ENCODE data around the gene PHEX. TPM values are rescaled to one million over a fixed set of nuclear protein-coding genes. Genes with fewer than 3 reads are reported as not detected.

Gene PHEX
- polyA plus RNA-seq, 3 donors, result 0.03 TPM; not detected in 2

- Mint-ChIP-seq H3K4me1 (peaks cover 16% of the 10 kb centered on the region), H3K9me3 (peaks cover 0 to 2% (median 0%) of the 10 kb centered on the region in 7 donors), H3K36me3 (peaks cover 22 to 23% of the 10 kb centered on the region in 2 donors), H3K27ac (no peak overlapping the region), H3K4me3 (no peak overlapping the region), H3K27me3 (ENCODE audit: low read depth in 3 of 3) (peaks cover 0 to 2% (median 0%) of the 10 kb centered on the region in 3 donors)
- no CpG with 5 or more reads among the region's 1 CpG for WGBS (ENCODE audit: insufficient coverage)
- DNase-seq, result no peak
- no peak overlapping the region for H3K4me2 ChIP-seq (replicated peaks; ENCODE audit: extremely low read depth, low read length, poor library complexity, severe bottlenecking)
- no peaks in the 10 kb centered on the region for H4K20me1 ChIP-seq (ENCODE audit: insufficient read depth, low read length)
- H3K27me3 ChIP-seq (ENCODE audit: control insufficient read depth in 2 of 2, insufficient read depth in 2 of 2, low read length in 2 of 2), result no peaks in the 10 kb centered on the region
- H3K4me1 ChIP-seq (ENCODE audit: control insufficient read depth in 1 of 2, insufficient read depth in 2 of 2, low read length in 2 of 2), result peaks cover 11 to 12% of the 10 kb centered on the region in 2 donors
- intact Hi-C loops (cut with micrococcal nuclease), result loop anchor here in 1 of 2 donors (5.0 kb wide), 1 partner anchor 206 kb away; no protein-coding TSS in a partner anchor
- no peak overlapping the region for H2AFZ ChIP-seq (ENCODE audit: insufficient read depth, low read depth, low read length, poor library complexity, severe bottlenecking)
- TF ChIP-seq, protein P1, sequence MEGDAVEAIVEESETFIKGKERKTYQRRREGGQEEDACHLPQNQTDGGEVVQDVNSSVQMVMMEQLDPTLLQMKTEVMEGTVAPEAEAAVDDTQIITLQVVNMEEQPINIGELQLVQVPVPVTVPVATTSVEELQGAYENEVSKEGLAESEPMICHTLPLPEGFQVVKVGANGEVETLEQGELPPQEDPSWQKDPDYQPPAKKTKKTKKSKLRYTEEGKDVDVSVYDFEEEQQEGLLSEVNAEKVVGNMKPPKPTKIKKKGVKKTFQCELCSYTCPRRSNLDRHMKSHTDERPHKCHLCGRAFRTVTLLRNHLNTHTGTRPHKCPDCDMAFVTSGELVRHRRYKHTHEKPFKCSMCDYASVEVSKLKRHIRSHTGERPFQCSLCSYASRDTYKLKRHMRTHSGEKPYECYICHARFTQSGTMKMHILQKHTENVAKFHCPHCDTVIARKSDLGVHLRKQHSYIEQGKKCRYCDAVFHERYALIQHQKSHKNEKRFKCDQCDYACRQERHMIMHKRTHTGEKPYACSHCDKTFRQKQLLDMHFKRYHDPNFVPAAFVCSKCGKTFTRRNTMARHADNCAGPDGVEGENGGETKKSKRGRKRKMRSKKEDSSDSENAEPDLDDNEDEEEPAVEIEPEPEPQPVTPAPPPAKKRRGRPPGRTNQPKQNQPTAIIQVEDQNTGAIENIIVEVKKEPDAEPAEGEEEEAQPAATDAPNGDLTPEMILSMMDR (IDR thresholded peaks at IDR 0.05), result no peak
- no peaks in the 10 kb centered on the region for H3K9me3 ChIP-seq (replicated peaks in 1 of 2; ENCODE audit: control insufficient read depth in 1 of 2, insufficient read depth in 1 of 2, low read length in 2 of 2)
- no peaks in the 10 kb centered on the region for H3K79me2 ChIP-seq (ENCODE audit: insufficient read depth, low read length)
- H3K9ac ChIP-seq (ENCODE audit: insufficient read depth, low read length, poor library complexity, severe bottlenecking), result no peak overlapping the region
- H3K4me3 ChIP-seq (replicated peaks in 1 of 3; ENCODE audit: low read depth in 2 of 3, low read length in 3 of 3), result no peak overlapping the region
- no peak overlapping the region for H3K27ac ChIP-seq (ENCODE audit: low read depth in 1 of 2, low read length in 2 of 2)
- peaks cover 7 to 20% of the 10 kb centered on the region in 2 donors for H3K36me3 ChIP-seq (replicated peaks in 1 of 2; ENCODE audit: control insufficient read depth in 1 of 2, insufficient read depth in 2 of 2, low read length in 2 of 2)
Observed at GRCh38 chrX:21986596-21986995, 45.5 kb upstream of the PHEX start.

DNA sequence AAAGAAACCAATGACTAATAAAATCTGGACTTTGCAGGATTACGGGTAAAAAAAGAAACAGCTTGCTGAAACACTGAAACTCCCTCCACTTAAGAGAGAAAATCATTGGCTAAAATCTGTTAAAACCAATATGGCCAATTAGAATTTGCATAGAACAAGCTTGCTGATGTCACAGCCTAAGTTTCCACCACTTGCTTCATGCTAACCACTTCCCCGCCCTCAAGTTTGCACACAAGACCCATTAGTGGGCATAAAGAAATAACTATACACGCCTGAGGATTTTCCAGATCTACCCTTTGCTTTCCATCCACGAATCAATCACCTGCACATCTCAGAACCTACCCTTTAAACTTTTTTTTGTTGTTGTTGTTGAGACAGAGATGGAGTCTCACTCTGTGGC is 42.7 kb upstream of the PHEX start:
- Histone ChIP-seq H3K4me1 (ENCODE audit: control insufficient read depth in 1 of 2, insufficient read depth in 2 of 2, low read length in 2 of 2) (peaks cover 34 to 36% of the 10 kb centered on the region in 2 donors), H4K20me1 (ENCODE audit: insufficient read depth, low read length) (no peaks in the 10 kb centered on the region), H3K9me3 (replicated peaks in 1 of 2; ENCODE audit: control insufficient read depth in 1 of 2, insufficient read depth in 1 of 2, low read length in 2 of 2) (no peaks in the 10 kb centered on the region), H3K27ac (ENCODE audit: low read depth in 1 of 2, low read length in 2 of 2) (no peak overlapping the region), H3K27me3 (ENCODE audit: control insufficient read depth in 2 of 2, insufficient read depth in 2 of 2, low read length in 2 of 2) (no peaks in the 10 kb centered on the region), H3K79me2 (ENCODE audit: insufficient read depth, low read length) (no peaks in the 10 kb centered on the region), H3K36me3 (replicated peaks in 1 of 2; ENCODE audit: control insufficient read depth in 1 of 2, insufficient read depth in 2 of 2, low read length in 2 of 2) (peaks cover 7 to 20% of the 10 kb centered on the region in 2 donors), H3K4me3 (replicated peaks in 1 of 3; ENCODE audit: low read depth in 2 of 3, low read length in 3 of 3) (no peak overlapping the region), H3K4me2 (replicated peaks; ENCODE audit: extremely low read depth, low read length, poor library complexity, severe bottlenecking) (no peak overlapping the region), H2AFZ (ENCODE audit: insufficient read depth, low read depth, low read length, poor library complexity, severe bottlenecking) (no peak overlapping the region), H3K9ac (ENCODE audit: insufficient read depth, low read length, poor library complexity, severe bottlenecking) (no peak overlapping the region)
- intact Hi-C loops (cut with micrococcal nuclease), result loop anchor here in 1 of 2 donors (5.0 kb wide), 1 partner anchor 203 kb away; no protein-coding TSS in a partner anchor
- WGBS (ENCODE audit: insufficient coverage), result 60% methylated on average over 1 of the region's 4 CpGs
- Mint-ChIP-seq H3K36me3 (peaks cover 19 to 23% of the 10 kb centered on the region in 2 donors), H3K4me3 (no peak overlapping the region), H3K9me3 (peaks cover 0 to 2% (median 0%) of the 10 kb centered on the region in 7 donors), H3K27me3 (ENCODE audit: low read depth in 3 of 3) (peaks cover 0 to 8% (median 0%) of the 10 kb centered on the region in 3 donors), H3K4me1 (peaks cover 39% of the 10 kb centered on the region), H3K27ac (peak overlapping the region in 6 of 7 donors; percentile 31 to 85 (median 76))
- TF ChIP-seq, protein P1 (IDR thresholded peaks at IDR 0.05), result no peak
- DNase-seq, result peak in 2 of 3 donors; percentile 21 to 46
